HepG2 (cell line): ENCODE measurements around the gene GLO1. TPM values are rescaled to one million over a fixed set of nuclear protein-coding genes. Genes with fewer than 3 reads are reported as not detected.
A peak's percentile ranks its signal among the peaks of the same experiment; 100 is the strongest.

Experiments
- DRAP1 ChIP-seq: IDR thresholded peaks from 2 replicates; pipeline ENCODE4 v1.6.1; 2016; ENCODE audit warnings: missing genetic modification reagents, missing compliant biosample characterization
- FOXA1 ChIP-seq, 2 experiments: fragments of 450-650 bp in 1 of 2; sonication (generic) in 1 of 2; formaldehyde crosslinking in 1 of 2; IDR thresholded peaks; 2 replicates each; pipeline versions ENCODE4 v1.4.0 to v1.6.1; 2016 to 2020; ENCODE audit warnings: missing genetic modification reagents in 1 of 2
- FOXJ3 ChIP-seq: sonication (generic); formaldehyde crosslinking; IDR thresholded peaks from 2 replicates; pipeline ENCODE4 v1.4.0; 2020; ENCODE audit warnings: missing genetic modification reagents, mild to moderate bottlenecking, borderline replicate concordance
- HCFC1 ChIP-seq: fragments of 150-350 bp; IDR thresholded peaks from 2 replicates; pipeline ENCODE4 v1.6.1; 2014; ENCODE audit warnings: low read depth, low read length
- KAT2B ChIP-seq: fragments of 150-350 bp; IDR thresholded peaks from 2 replicates; pipeline ENCODE4 v1.6.1; 2014; ENCODE audit warnings: low read depth, low read length, borderline replicate concordance
- NR3C1 ChIP-seq: sonication (generic); formaldehyde crosslinking; IDR thresholded peaks from 2 replicates; pipeline ENCODE4 v1.4.0; 2020; ENCODE audit warnings: missing genetic modification reagents
- POLR2A ChIP-seq, 2 experiments: IDR thresholded peaks; 2 replicates each; pipeline ENCODE4 v1.6.1; 2011; ENCODE audit warnings: low read depth in 2 of 2, low read length in 2 of 2, mild to moderate bottlenecking in 1 of 2, moderate library complexity in 1 of 2; ENCODE audit not compliant: insufficient read depth in 1 of 2
- REL ChIP-seq: sonication (generic); formaldehyde crosslinking; conservative IDR thresholded peaks from 2 replicates; pipeline ENCODE4 v1.8.0; 2022; ENCODE audit warnings: mild to moderate bottlenecking, missing genetic modification reagents, moderate library complexity
- REXO4 ChIP-seq: sonication (generic); formaldehyde crosslinking; IDR thresholded peaks from 2 replicates; pipeline ENCODE4 v1.8.0; 2022; ENCODE audit warnings: missing genetic modification reagents, mild to moderate bottlenecking, borderline replicate concordance
- ZFP41 ChIP-seq: sonication (generic); formaldehyde crosslinking; IDR thresholded peaks from 2 replicates; pipeline ENCODE4 v1.4.0; 2020; ENCODE audit warnings: mild to moderate bottlenecking, missing genetic modification reagents, borderline replicate concordance
- ZNF337 ChIP-seq: sonication (generic); formaldehyde crosslinking; IDR thresholded peaks from 2 replicates; pipeline ENCODE4 v1.5.1; 2020; ENCODE audit warnings: missing genetic modification reagents, low read depth, mild to moderate bottlenecking, borderline replicate concordance
- ZNF431 ChIP-seq: sonication (generic); formaldehyde crosslinking; IDR thresholded peaks from 2 replicates; pipeline ENCODE4 v1.9.0; 2022; ENCODE audit warnings: missing genetic modification reagents, low read depth, mild to moderate bottlenecking, borderline replicate concordance
- ZNF569 ChIP-seq: sonication (generic); formaldehyde crosslinking; IDR thresholded peaks from 2 replicates; pipeline ENCODE4 v1.5.0; 2020; ENCODE audit warnings: mild to moderate bottlenecking, missing genetic modification reagents, moderate library complexity, borderline replicate concordance
- ZNF672 ChIP-seq: sonication (generic); formaldehyde crosslinking; IDR thresholded peaks from 2 replicates; pipeline ENCODE4 v1.8.1; 2022; ENCODE audit warnings: missing genetic modification reagents
- polyA plus RNA-seq, 8 experiments: library from polyadenylated mRNA; depleted of rRNA in 3 of 8; stranded (reverse) in 7 of 8; unstranded in 1 of 8; fragments of >200 nt; fragmentation: Illumina TruSeq in 4 of 8; extraction: Trizol in 4 of 8; gene quantifications; 2 replicates each; pipeline versions ENCODE4 v1.2.1 to v1.2.3, GENCODE V29; 2011 to 2016; ENCODE audit warnings: low read depth in 4 of 8, missing spikeins in 1 of 8, mixed read lengths in 1 of 8; ENCODE audit not compliant: insufficient read depth in 1 of 8
- total RNA-seq, 5 experiments: library from RNA; depleted of rRNA; stranded (reverse); fragments of >200 nt; fragmentation: Illumina TruSeq; extraction: Trizol; gene quantifications; 2 replicates each; pipeline ENCODE4 v1.2.3, GENCODE V29; 2016; ENCODE audit warnings: low read depth in 1 of 5
- TF ChIP-seq, protein P1 (sequence below): sonication (generic); formaldehyde crosslinking; IDR thresholded peaks from 2 replicates; pipeline ENCODE4 v1.4.0; 2020; ENCODE audit warnings: mild to moderate bottlenecking, missing genetic modification reagents
- TF ChIP-seq, protein P2 (sequence below): sonication (generic); formaldehyde crosslinking; IDR thresholded peaks from 2 replicates; pipeline ENCODE4 v1.4.0; 2020; ENCODE audit warnings: missing genetic modification reagents
- TF ChIP-seq, protein P3 (sequence below): IDR thresholded peaks from 2 replicates; pipeline ENCODE4 v1.6.1; 2016; ENCODE audit warnings: missing compliant biosample characterization, missing genetic modification reagents, borderline replicate concordance
- TF ChIP-seq, protein P4 (sequence below): sonication (generic); formaldehyde crosslinking; conservative IDR thresholded peaks from 2 replicates; pipeline ENCODE4 v1.8.0; 2022; ENCODE audit warnings: missing genetic modification reagents

GLO1 gene
- total and polyA plus RNA-seq, 2 of the 13 experiments (the other 11 are each of a cell fraction or from before 2014, with no cell fraction given): 77.1 to 177 TPM

- TF ChIP-seq ZNF672 (CRISPR knock-in tag): peak; percentile 80; the same call in 1 of the 2 replicates
- no peak for TF ChIP-seq DRAP1 (CRISPR knock-in tag)
- no peak for TF ChIP-seq NR3C1 (CRISPR knock-in tag)
- TF ChIP-seq KAT2B: no peak
- TF ChIP-seq POLR2A (IDR thresholded peaks at IDR 0.05; ENCODE audit: insufficient read depth in 1 of 2, low read depth in 2 of 2, low read length in 2 of 2): no peak
- no peak for TF ChIP-seq ZFP41
- TF ChIP-seq, protein P1, sequence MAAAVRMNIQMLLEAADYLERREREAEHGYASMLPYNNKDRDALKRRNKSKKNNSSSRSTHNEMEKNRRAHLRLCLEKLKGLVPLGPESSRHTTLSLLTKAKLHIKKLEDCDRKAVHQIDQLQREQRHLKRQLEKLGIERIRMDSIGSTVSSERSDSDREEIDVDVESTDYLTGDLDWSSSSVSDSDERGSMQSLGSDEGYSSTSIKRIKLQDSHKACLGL (CRISPR knock-in tag): no peak; the same call in 1 of the 2 replicates
- no peak for TF ChIP-seq REXO4 (CRISPR knock-in tag)
- TF ChIP-seq, protein P2, sequence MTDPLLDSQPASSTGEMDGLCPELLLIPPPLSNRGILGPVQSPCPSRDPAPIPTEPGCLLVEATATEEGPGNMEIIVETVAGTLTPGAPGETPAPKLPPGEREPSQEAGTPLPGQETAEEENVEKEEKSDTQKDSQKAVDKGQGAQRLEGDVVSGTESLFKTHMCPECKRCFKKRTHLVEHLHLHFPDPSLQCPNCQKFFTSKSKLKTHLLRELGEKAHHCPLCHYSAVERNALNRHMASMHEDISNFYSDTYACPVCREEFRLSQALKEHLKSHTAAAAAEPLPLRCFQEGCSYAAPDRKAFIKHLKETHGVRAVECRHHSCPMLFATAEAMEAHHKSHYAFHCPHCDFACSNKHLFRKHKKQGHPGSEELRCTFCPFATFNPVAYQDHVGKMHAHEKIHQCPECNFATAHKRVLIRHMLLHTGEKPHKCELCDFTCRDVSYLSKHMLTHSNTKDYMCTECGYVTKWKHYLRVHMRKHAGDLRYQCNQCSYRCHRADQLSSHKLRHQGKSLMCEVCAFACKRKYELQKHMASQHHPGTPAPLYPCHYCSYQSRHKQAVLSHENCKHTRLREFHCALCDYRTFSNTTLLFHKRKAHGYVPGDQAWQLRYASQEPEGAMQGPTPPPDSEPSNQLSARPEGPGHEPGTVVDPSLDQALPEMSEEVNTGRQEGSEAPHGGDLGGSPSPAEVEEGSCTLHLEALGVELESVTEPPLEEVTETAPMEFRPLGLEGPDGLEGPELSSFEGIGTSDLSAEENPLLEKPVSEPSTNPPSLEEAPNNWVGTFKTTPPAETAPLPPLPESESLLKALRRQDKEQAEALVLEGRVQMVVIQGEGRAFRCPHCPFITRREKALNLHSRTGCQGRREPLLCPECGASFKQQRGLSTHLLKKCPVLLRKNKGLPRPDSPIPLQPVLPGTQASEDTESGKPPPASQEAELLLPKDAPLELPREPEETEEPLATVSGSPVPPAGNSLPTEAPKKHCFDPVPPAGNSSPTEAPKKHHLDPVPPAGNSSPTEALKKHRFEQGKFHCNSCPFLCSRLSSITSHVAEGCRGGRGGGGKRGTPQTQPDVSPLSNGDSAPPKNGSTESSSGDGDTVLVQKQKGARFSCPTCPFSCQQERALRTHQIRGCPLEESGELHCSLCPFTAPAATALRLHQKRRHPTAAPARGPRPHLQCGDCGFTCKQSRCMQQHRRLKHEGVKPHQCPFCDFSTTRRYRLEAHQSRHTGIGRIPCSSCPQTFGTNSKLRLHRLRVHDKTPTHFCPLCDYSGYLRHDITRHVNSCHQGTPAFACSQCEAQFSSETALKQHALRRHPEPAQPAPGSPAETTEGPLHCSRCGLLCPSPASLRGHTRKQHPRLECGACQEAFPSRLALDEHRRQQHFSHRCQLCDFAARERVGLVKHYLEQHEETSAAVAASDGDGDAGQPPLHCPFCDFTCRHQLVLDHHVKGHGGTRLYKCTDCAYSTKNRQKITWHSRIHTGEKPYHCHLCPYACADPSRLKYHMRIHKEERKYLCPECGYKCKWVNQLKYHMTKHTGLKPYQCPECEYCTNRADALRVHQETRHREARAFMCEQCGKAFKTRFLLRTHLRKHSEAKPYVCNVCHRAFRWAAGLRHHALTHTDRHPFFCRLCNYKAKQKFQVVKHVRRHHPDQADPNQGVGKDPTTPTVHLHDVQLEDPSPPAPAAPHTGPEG: no peak
- no peak for TF ChIP-seq REL (CRISPR knock-in tag)
- TF ChIP-seq, protein P3, sequence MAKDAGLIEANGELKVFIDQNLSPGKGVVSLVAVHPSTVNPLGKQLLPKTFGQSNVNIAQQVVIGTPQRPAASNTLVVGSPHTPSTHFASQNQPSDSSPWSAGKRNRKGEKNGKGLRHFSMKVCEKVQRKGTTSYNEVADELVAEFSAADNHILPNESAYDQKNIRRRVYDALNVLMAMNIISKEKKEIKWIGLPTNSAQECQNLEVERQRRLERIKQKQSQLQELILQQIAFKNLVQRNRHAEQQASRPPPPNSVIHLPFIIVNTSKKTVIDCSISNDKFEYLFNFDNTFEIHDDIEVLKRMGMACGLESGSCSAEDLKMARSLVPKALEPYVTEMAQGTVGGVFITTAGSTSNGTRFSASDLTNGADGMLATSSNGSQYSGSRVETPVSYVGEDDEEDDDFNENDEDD (CRISPR knock-in tag): no peak
- TF ChIP-seq HCFC1: no peak
- TF ChIP-seq, protein P4, sequence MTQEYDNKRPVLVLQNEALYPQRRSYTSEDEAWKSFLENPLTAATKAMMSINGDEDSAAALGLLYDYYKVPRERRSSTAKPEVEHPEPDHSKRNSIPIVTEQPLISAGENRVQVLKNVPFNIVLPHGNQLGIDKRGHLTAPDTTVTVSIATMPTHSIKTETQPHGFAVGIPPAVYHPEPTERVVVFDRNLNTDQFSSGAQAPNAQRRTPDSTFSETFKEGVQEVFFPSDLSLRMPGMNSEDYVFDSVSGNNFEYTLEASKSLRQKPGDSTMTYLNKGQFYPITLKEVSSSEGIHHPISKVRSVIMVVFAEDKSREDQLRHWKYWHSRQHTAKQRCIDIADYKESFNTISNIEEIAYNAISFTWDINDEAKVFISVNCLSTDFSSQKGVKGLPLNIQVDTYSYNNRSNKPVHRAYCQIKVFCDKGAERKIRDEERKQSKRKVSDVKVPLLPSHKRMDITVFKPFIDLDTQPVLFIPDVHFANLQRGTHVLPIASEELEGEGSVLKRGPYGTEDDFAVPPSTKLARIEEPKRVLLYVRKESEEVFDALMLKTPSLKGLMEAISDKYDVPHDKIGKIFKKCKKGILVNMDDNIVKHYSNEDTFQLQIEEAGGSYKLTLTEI (CRISPR knock-in tag): no peak
- no peak for TF ChIP-seq FOXA1 (IDR thresholded peaks at IDR 0.05)
- no peak for TF ChIP-seq FOXA1 (CRISPR knock-in tag; IDR thresholded peaks at IDR 0.05)
- no peak for TF ChIP-seq ZNF569 (CRISPR knock-in tag)
- TF ChIP-seq FOXJ3 (CRISPR knock-in tag): no peak
- no peak for TF ChIP-seq ZNF337 (CRISPR knock-in tag)
- 0 out of 2 replicates have a peak, but pooled peaks have one; percentile 16 for TF ChIP-seq ZNF431
Observed at GRCh38 chr6:38640216-38640909, 62.6 kb downstream of the GLO1 start (continued).
